OCI-LY7 (cell line): ENCODE measurements around the gene AP5S1. TPM values are rescaled to one million over a fixed set of nuclear protein-coding genes. Genes with fewer than 3 reads are reported as not detected.

ENCODE experiments used
- BruUV-seq: library from RNA; stranded (reverse); fragments of 400-500 nt; replicated peaks from 2 replicates; lab custom pipeline; 2021; lab: Mats Ljungman, UMichigan
- CTCF ChIA-PET: fragments of 300-600 bp; sonication (Branson Sonifier 250); formaldehyde crosslinking; loops from one replicate; lab custom pipeline; 2022; ENCODE audit warnings: antibody characterized with exemption; ENCODE audit not compliant: unreplicated experiment; lab: Charles Lee
- POLR2A ChIA-PET: fragments of 300-600 bp; sonication (Branson Sonifier 250); formaldehyde crosslinking; loops from one replicate; lab custom pipeline; 2022; ENCODE audit warnings: antibody characterized with exemption; lab: Charles Lee
- DNase-seq: peaks from one replicate; pipeline ENCODE4 v3.0.0-alpha.2; 2015; ENCODE audit warnings: low spot score
- H2AFZ ChIP-seq: fragments of 200-600 bp; sonication (generic), shearing (Covaris generic); 2 replicates; pipeline ENCODE4 v1.6.1; 2014; ENCODE audit warnings: mild to moderate bottlenecking, antibody characterized with exemption, low read length, moderate library complexity
- H3K27ac ChIP-seq: fragments of 200-600 bp; sonication (generic); 2 replicates; pipeline ENCODE4 v1.5.1; 2014; ENCODE audit warnings: mixed run types, low read depth, mild to moderate bottlenecking, moderate library complexity, low read length, inconsistent platforms; ENCODE audit not compliant: poor library complexity, severe bottlenecking
- H3K36me3 ChIP-seq: fragments of 200-600 bp; sonication (generic); 2 replicates; pipeline ENCODE4 v1.6.1; 2014; ENCODE audit warnings: mild to moderate bottlenecking, antibody characterized with exemption, low read length, moderate library complexity, mixed read lengths; ENCODE audit not compliant: insufficient read depth
- H3K4me1 ChIP-seq: fragments of 200-600 bp; sonication (generic); 2 replicates; pipeline ENCODE4 v1.5.1; 2014; ENCODE audit warnings: mild to moderate bottlenecking, low read length; ENCODE audit not compliant: insufficient read depth, poor library complexity, severe bottlenecking
- H3K4me2 ChIP-seq: fragments of 200-600 bp; sonication (generic); 2 replicates; pipeline ENCODE4 v1.6.1; 2014; ENCODE audit warnings: mild to moderate bottlenecking, low read length
- H3K4me3 ChIP-seq: fragments of 200-600 bp; sonication (generic); 2 replicates; pipeline ENCODE4 v1.5.1; 2014; ENCODE audit warnings: mild to moderate bottlenecking, low read depth, low read length; ENCODE audit not compliant: poor library complexity, severe bottlenecking
- H3K79me2 ChIP-seq: fragments of 200-600 bp; sonication (generic); 2 replicates; pipeline ENCODE4 v1.6.1; 2016; ENCODE audit warnings: low read depth, mild to moderate bottlenecking, low read length, moderate library complexity, mixed read lengths; ENCODE audit not compliant: insufficient read depth
- H3K9me2 ChIP-seq: fragments of 200-600 bp; sonication (generic); 2 replicates; pipeline ENCODE4 v1.6.1; 2016; ENCODE audit warnings: mild to moderate bottlenecking, low read length, mixed read lengths; ENCODE audit not compliant: insufficient read depth
- H3K9me3 ChIP-seq: fragments of 200-600 bp; sonication (generic); 2 replicates; pipeline ENCODE4 v1.6.1; 2014; ENCODE audit warnings: mild to moderate bottlenecking, mixed run types, low read length, mixed read lengths
- H4K20me1 ChIP-seq: fragments of 200-600 bp; sonication (generic); 2 replicates; pipeline ENCODE4 v1.6.1; 2014; ENCODE audit warnings: mild to moderate bottlenecking, antibody characterized with exemption, low read length, moderate library complexity, mixed read lengths; ENCODE audit not compliant: insufficient read depth
- CTCF ChIP-seq: fragments of 200-600 bp; sonication (generic); conservative IDR thresholded peaks from 2 replicates; pipeline ENCODE4 v1.5.1; 2014; ENCODE audit warnings: mild to moderate bottlenecking, antibody characterized with exemption, low read length, moderate library complexity, mixed read lengths
- EZH2phosphoT487 ChIP-seq: fragments of 200-600 bp; sonication (generic); IDR thresholded peaks from 2 replicates; pipeline ENCODE4 v1.6.1; 2018; ENCODE audit warnings: low read depth, borderline replicate concordance, mild to moderate bottlenecking, mixed run types, antibody characterized with exemption, low read length, moderate library complexity, mixed read lengths
- intact Hi-C: fragments of 100-400 bp; cut with micrococcal nuclease; formaldehyde crosslinking; loops from one replicate; pipeline ENCODE4 v1.10.0; 2022; ENCODE audit not compliant: unreplicated experiment
- total RNA-seq, 2 experiments: library from RNA; depleted of rRNA in 1 of 2; stranded (reverse); fragments of >200 nt in 1 of 2; shearing (Covaris generic) in 1 of 2; gene quantifications; 2 replicates each; pipeline ENCODE4 v1.2.3, GENCODE V29; 2014 to 2022

The AP5S1 gene
- total RNA-seq, 2 experiments from 2014 or later, result 9.8 to 12.1 TPM

- H3K79me2 ChIP-seq, result no peaks in the 10 kb centered on the region
- POLR2A ChIA-PET, result no interaction called here
- no peak overlapping the region for H3K4me2 ChIP-seq
- peaks cover 3% of the 10 kb centered on the region for H3K4me1 ChIP-seq
- intact Hi-C loops, result no loop called here
- H3K27ac ChIP-seq, result no peak overlapping the region
- CTCF ChIA-PET, result no interaction called here
- no peak overlapping the region for H2AFZ ChIP-seq
- H3K4me3 ChIP-seq, result no peak overlapping the region
- H3K9me2 ChIP-seq, result no peaks in the 10 kb centered on the region
- no TSS peak for BruUV-seq
- no peaks in the 10 kb centered on the region for H4K20me1 ChIP-seq
- TF ChIP-seq CTCF, result no peak
- no peak for TF ChIP-seq EZH2phosphoT487
- H3K9me3 ChIP-seq, result no peaks in the 10 kb centered on the region
- no peaks in the 10 kb centered on the region for H3K36me3 ChIP-seq
- DNase-seq, result no peak
Observed at GRCh38 chr20:3775457-3776108, 44.8 kb upstream of the AP5S1 start.

DNA sequence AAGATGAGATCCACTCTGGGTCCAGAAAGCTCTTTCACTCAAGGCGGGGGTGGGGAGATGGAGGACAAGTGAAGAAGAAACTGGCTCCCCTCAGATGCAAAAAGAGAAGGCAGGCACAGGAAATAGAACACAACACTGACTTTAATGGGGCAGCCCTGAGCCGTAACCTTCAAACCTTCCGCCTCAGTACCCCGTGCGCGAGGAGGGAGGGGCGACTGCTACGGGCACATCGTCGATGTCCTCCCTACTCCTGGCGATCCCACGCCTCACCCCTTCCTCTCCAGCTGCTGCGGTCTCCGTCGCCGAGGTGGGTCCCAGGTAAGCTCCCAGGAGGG lies 43.0 kb upstream of the AP5S1 start:
- Histone ChIP-seq H3K79me2 (no peaks in the 10 kb centered on the region), H3K4me2 (peak overlapping the region; percentile 16; the same call in 1 of the 2 replicates), H3K9me3 (no peaks in the 10 kb centered on the region), H3K4me3 (no peak overlapping the region), H2AFZ (no peak overlapping the region), H4K20me1 (no peaks in the 10 kb centered on the region), H3K36me3 (no peaks in the 10 kb centered on the region), H3K4me1 (peaks cover 10% of the 10 kb centered on the region), H3K27ac (no peak overlapping the region), H3K9me2 (no peaks in the 10 kb centered on the region)
- no peak for DNase-seq
- POLR2A ChIA-PET, result interaction anchor here (0.6 kb wide), 1 partner anchor 1937 kb away, joined by 5 read pairs; no protein-coding TSS in a partner anchor
- intact Hi-C loops, result no loop called here
- BruUV-seq, result no TSS peak
- TF ChIP-seq CTCF, result no peak
- TF ChIP-seq EZH2phosphoT487, result no peak
- CTCF ChIA-PET, result no interaction called here
